Measurements from ENCODE around the gene FZD7. TPM values are rescaled to one million over a fixed set of nuclear protein-coding genes. Genes with fewer than 3 reads are reported as not detected.

The FZD7 gene
- total and polyA plus RNA-seq, 12 donors, result 2.3 to 51.1 (median 28.4) TPM

- H3K36me3 ChIP-seq, result no peaks in the 10 kb centered on the region
- no peak overlapping the region for H3K27ac ChIP-seq
- TF ChIP-seq, protein P1, sequence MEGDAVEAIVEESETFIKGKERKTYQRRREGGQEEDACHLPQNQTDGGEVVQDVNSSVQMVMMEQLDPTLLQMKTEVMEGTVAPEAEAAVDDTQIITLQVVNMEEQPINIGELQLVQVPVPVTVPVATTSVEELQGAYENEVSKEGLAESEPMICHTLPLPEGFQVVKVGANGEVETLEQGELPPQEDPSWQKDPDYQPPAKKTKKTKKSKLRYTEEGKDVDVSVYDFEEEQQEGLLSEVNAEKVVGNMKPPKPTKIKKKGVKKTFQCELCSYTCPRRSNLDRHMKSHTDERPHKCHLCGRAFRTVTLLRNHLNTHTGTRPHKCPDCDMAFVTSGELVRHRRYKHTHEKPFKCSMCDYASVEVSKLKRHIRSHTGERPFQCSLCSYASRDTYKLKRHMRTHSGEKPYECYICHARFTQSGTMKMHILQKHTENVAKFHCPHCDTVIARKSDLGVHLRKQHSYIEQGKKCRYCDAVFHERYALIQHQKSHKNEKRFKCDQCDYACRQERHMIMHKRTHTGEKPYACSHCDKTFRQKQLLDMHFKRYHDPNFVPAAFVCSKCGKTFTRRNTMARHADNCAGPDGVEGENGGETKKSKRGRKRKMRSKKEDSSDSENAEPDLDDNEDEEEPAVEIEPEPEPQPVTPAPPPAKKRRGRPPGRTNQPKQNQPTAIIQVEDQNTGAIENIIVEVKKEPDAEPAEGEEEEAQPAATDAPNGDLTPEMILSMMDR (IDR thresholded peaks at IDR 0.05), result no peak
- no peak overlapping the region for H3K4me3 ChIP-seq
- WGBS, 2 donors, result 73 to 78% methylated on average over 11 of the region's 11 CpGs
- H3K27me3 ChIP-seq, result peaks cover 0 to 3% (median 0%) of the 10 kb centered on the region in 7 donors
- intact Hi-C loops (cut with DNase I), result loop anchor here in 1 of 10 donors (10.0 kb wide), 1 partner anchor 105 kb away; no protein-coding TSS in a partner anchor
- peaks cover 0 to 7% (median 0%) of the 10 kb centered on the region in 9 donors for H3K4me1 ChIP-seq
- no peak for DNase-seq
- no peak for ATAC-seq
- no peaks in the 10 kb centered on the region for H3K9me3 ChIP-seq
Measured at GRCh38 chr2:202069170-202070067, 35.8 kb downstream of the FZD7 start.

DNA sequence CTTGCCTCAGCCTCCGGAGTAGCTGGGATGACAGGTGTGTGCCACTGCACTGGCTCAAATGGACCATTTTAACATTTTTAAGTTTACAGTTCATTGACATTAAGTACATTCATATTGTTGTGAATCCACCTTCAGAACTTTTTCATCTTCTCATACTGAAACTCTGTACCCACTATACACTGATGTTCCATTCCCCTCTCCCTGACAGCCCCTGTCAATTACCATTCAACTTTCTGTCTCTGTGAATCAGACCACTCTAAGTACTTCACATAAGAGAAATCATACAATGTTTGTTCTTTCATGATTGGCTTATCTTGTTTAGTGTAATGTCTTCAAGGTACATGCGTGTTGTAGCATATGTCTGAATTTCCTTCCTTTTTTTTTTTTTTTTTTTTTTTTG lies 37.5 kb downstream of the FZD7 start:
- TF ChIP-seq, protein P1 (IDR thresholded peaks at IDR 0.05), result no peak
- Histone ChIP-seq H3K4me3 (no peak overlapping the region), H3K9me3 (no peaks in the 10 kb centered on the region), H3K36me3 (no peaks in the 10 kb centered on the region), H3K4me1 (no peaks in the 10 kb centered on the region), H3K27me3 (peaks cover 0 to 3% (median 0%) of the 10 kb centered on the region in 7 donors), H3K27ac (no peak overlapping the region)
- DNase-seq (no peak), ATAC-seq (no peak)
- intact Hi-C loops (cut with DNase I), result no loop called here
- 92 to 94% methylated on average over 2 of the region's 2 CpGs for WGBS, 2 donors

DNA sequence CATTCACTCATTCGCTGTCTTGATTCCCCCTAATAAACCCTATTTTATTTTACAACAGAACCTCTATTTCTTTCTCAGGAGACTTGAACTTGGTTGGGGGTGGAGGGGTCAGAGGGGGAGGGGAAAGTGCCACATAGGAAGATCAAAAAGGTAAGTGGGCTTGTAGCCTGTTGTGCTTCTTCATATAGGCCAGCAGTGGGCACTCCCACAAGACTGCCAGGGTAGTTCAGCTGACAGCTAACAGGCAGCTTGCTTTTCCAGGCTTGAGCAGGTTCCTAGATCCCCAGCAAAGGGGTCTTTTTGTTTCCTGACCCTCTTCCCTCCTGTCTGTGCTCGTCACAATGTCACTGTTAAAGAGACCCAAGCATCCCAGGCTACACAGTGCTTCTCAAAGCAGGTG lies 38.6 kb downstream of the FZD7 start:
- Histone ChIP-seq H3K27me3 (no peaks in the 10 kb centered on the region), H3K9me3 (no peaks in the 10 kb centered on the region), H3K27ac (no peak overlapping the region), H3K4me1 (no peaks in the 10 kb centered on the region), H3K36me3 (no peaks in the 10 kb centered on the region), H3K4me3 (no peak overlapping the region)
- 64 to 82% methylated on average over 2 of the region's 2 CpGs for WGBS, 2 donors
- TF ChIP-seq, protein P1 (IDR thresholded peaks at IDR 0.05), result peak in 7 of 9 donors; percentile 9 to 44 (median 20)
- intact Hi-C loops (cut with DNase I), result no loop called here
- ATAC-seq (no peak), DNase-seq (no peak)

DNA sequence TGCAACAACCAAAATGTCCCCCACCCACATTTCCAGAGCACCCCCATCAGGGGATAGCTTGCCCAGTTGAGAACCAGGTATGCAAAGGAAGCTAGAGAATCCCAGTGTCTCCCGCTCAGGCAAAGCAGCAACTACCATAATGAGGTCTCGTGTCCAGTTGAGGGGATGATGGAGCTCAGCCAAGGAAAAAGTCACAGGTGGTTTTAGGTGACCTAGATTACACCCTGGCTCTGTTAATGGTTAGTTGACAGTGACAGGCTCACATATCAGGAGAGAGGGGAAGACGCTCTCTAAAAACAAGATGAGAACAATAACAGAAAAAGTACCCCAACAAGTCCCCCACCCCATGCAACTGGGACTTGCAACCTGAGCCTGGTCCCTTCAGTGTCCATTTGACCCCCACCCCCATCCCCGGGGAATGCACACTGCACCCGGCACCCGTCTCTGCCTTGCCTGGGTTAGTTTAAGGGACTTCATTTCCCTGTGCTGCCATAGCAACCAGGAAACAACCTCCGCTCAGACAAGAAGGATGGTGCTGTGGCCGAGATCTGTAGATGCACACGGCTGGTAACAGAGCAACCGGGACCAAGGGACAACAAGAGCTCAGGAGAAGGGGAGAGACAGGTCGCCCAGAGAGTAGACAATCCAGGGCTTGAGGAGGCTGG lies 39.2 kb downstream of the FZD7 start, which contains the start of gene KIAA2012:
TSS of gene KIAA2012 (plus strand) at position 519 of the 665 bp plus-strand sequence. CDS start 373 bp downstream, outside the sequence.
- no peaks in the 10 kb centered on the region for H3K4me1 ChIP-seq
- no peaks in the 10 kb centered on the region for H3K27me3 ChIP-seq
- no peak for ATAC-seq
- WGBS, 2 donors, result 54 to 60% methylated on average over 11 of the region's 11 CpGs
- TF ChIP-seq, protein P1 (IDR thresholded peaks at IDR 0.05), result no peak
- intact Hi-C loops (cut with DNase I), result no loop called here
- no peaks in the 10 kb centered on the region for H3K9me3 ChIP-seq
- H3K36me3 ChIP-seq, result no peaks in the 10 kb centered on the region
- H3K27ac ChIP-seq, result no peak within 1 kb of the TSS
- no peak within 1 kb of the TSS for H3K4me3 ChIP-seq
- no peak for DNase-seq
